GM04504 (cell line): ENCODE data around the gene CACHD1.

Experiments used
- DNase-seq: peaks from one replicate; pipeline ENCODE4 v3.0.0-alpha.2; 2012; ENCODE audit warnings: low read depth

Gene CACHD1

DNA sequence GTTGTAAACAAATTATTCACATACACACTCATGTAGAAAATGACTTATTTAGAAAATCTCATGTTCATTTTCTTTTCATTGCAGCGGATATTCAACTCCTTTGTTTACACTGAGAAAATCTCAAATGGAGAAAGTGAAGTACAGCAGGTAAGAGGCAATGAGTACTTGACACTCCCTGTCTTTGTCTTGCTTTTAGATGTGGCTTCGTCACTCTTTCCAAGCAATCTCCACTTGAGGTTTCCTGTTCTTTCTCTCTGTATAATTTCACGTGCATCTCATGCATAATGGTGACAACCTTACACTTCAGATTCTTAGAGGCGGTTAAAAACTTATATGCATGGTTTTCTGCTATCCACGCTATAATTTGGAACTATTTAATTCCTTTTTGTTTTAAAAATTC, 80.6 kb downstream of the CACHD1 start:
- DNase-seq, result no peak

DNA sequence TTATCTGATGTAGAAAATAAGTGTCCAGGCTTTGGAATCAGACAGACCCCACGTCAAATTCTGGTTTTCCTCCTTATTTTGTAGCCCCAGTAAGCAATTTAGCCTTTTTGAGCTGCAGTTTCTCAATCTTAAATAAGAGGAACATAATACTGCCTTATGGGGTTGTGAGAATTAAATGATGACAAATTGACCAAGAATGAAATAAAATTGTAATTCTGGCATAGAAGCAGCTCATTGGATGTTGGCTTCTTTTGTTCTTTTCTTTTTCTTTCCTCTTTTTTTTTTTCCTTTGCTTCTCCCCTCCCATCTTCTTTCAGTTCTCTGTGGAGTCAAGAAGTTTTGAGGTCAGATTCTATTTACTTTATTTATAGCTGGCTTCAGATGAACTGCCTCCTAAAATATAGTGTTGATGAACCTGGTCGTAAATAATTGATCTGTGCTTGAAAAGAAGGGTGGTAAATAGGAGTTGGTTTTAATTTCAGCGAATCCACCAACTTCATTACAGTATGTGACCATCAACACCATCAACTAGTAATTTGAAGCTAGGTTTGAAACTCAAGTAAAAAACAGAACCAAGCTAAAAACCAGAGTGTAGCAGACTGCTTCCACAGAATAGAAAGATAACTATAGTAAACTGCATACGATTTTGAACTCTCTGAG, 81.1 kb downstream of the CACHD1 start:
- DNase-seq, result no peak

DNA sequence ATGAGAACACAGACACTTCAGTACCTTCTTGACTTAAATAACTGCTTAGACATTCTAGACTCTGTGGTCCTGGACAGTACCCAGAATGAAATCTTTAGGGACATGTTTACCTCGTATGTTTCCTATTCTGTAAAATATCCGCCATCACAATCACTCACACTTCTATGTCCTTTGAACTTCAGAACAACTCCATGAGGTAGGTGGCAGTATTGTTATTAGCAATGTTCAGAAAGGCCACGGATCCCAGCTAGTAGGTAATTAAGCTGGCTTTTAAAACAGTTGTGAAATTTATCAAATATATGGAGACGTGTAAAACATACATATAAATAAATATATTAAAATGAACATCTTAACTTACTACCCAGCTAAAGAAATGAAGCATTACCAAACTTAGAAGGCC, 83.4 kb downstream of the CACHD1 start:
- DNase-seq, result no peak

DNA sequence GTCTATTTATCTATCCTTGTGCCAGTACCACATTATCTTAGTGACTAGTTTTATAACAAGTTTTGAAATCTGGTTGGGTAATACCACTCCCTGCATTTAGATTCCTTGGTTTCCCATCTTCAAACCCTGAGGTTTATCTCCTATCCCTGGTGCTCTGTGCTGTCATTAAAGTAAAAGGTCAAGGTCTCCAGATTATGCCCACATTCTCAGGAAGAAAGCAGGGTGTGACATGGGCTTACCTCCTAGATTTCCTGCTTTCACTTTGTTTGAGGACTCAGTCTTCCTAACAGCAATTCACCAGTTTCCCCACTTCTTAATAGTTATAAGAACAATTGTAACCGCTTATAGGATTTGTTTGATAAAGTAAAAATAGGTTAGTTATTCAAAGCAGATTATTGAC, 86.0 kb downstream of the CACHD1 start:
- DNase-seq, result no peak

DNA sequence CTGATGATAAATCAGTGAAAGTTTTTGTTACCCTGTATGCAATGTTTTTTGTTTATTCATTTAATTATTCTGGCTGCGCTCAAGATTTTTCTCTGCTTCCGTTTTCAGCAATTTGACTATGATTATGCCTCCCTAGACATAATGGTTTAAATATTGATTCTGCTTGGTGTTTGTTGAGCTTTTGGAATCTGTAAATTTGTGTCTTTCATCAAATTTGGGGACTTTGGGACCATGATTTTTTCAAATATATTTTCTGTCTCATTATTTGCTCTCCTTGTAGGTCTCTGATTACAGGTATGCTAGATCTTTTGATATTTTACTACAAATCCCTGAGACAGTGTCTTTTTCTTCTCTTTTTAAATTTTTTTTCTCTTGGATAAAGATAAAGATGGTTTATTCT, 92.1 kb downstream of the CACHD1 start:
- no peak for DNase-seq

DNA sequence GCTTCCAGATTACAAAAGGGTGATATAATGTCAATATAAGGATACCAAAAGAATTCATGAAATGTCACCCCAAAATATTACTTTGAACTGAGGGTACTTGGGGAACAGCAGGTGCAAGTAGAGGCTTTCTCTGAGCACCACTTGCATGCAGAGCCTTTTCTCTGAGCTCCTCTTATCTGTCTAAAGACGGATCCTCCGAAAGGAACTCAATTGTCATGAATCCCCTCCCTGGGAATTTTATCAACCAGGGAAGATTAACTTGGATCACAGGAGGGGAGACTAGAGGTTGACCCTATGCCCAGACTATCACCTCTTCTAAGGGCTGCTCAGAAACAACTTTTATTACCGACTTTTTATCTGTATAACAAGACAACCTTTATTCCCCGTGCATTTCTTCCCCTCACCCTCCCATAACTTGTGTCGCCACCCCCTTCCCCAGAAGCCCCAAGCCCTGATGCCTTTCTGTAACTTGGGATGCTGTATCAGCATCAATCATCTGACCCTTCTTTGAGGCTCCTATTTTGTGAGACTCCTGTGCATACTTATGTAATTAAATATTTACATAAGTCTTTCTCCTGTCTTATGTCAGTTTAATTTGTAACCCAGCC, 94.1 kb downstream of the CACHD1 start:
- no peak for DNase-seq

DNA sequence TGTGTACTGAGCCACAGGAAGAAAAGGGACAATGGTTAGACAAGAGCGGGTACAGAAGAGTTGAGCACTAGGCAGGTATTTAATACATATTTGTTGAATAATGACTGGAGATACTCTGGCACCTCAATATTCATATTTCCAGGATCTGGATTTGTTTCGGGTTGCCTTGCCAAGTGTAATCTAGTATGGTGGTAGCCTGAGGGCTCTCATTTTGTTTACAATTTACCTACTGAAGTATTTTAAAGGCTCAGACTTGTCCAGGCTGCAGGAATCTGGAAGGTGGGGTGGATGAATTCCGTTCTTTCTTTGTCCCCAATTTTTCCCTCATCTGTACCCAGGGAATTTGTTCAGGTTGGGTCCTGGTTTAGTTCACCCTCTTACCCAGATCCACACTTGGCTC, 95.0 kb downstream of the CACHD1 start:
- no peak for DNase-seq

DNA sequence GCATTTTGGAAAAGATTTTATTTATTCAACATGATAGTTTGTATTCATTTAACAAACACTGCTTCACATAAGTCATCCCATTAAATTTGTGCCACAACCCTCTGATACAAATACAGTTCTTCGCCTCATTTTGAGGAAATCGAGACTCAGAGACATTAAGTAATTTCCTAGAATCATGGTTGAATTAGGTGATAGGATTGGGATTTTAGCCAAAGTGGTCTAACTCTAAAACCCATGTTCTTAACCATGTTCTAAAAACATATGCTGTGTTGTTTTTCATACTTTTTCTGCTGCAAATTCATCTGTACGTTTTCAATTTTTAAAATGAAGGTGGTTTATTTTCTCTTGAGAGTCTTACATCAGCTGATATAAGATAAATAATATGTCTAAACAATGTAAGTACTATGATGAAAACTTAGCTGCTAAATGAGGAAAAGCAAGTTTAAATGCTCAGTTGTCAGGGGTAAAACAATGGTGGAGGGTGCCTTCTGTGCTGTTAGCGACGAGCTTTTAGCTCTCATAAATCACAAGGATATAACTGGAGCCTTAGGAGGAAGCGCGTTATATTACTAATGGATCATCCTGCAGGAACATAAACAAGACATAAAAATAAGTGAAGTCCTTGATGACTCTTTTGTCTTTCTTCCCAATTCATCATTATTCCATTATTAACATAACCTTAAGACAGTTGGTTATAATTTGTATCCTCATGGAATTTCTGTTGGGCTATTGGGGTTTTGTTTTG, 97.7 kb downstream of the CACHD1 start:
- no peak for DNase-seq

DNA sequence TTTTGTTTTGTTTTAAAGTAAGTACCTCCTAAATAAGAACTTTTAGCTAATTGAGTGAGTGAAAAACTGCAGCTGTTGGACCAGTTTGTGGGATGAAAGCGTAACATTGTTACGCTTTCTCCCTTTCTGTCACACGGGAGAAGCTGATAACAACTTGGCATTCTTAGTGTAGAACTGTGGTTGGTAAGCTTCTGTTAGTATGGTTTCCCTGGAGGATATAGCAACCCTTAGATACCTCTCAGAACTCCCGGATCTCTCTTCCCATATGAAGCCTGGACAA, 98.2 kb downstream of the CACHD1 start:
- DNase-seq, result no peak

DNA sequence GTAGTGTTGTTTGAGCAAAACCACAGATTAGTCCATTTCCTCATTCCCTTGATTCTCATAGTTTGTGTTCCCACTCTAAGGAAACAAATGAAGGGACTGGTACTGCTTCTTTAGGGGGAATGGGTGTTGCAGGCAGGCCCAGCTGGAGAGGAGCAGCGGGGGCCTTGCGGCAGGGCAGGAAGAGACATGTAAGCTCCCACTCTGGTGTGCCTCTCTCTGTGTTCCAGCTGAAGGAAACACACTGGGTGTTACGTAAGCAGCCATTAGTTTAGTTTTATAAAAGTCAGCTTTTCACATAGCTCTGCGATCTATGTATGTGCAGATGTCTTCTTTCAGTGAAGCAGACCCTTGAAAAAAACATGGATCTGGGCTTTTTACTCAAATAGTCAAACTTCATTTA, 99.5 kb downstream of the CACHD1 start:
- no peak for DNase-seq

DNA sequence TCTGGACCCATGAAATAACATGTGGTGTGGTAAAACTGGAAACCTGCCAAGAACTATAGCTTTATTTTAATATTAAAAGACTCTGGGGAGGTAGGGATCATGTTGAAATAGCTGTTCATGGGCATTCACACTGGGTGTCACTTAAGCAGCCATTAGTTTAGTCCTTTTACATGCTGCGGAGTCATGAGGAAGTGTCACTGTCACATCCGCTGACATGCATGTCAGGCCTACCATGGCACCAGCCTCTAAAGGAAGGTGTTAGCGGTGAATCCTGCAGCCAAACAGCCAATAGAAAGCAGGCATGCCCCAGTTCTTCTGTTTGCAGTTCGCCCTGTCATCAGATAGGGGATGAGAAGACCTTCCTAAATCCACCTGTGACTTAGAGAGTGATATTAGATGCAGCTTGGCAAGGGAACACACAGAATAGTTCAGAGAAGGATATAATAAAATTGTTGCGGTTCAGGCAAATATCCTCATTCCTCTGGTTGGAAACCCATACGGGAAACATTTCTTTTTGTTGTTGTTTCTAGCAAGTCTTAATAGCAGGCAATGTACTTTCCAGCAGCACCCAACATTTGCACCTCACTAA, 100.4 kb downstream of the CACHD1 start:
- no peak for DNase-seq

DNA sequence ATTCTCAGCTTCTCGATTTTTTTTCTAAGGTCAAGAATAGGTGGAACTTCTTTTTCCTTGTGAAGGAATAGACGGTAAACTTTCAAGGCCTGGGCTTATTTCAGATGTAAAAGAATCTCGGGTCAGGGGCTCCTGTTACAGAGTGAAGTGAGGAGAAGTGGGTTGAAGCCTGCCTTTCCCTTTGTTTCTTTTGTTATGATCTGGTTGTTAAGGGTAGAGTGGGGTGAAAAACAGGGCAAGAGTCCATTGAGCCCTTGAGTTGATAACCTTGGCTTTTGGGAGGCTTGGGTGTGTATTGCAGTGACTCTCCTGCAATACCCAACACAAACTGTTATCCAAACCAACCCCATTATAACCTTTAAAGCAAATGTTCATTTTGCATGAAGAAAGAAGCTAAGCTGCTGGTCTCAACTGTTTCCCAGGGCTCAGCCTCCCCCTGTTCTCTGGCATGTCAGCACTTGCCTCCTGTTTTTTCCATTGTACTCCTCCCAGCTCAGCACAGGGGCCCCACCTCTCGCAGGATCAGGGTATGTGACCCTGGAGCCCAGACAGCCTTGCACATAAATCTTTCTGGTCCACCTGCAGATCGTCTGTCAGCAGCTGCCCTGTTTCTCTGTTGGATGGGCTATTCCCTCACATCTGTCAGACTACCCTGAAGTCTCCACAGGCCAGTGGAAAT, 102.4 kb downstream of the CACHD1 start:
- DNase-seq, result no peak

DNA sequence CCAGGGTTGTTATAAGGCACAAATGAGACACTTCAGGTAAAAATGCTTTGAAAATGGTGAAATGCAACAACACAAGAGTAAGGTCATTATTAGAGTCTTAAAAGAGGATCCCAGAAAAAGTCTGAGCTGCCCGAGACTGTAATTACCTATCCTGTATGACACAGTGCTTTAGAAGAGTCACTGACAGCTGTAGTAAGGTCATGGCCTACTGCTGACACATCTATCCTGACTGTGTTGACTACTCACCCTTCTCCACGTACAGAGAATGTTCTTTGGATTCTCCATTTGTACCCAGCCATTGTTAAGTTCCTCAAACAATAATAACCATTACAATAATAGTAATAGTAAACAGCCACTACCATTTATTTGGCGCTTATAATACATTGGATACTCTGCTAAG, 104.4 kb downstream of the CACHD1 start:
- no peak for DNase-seq

DNA sequence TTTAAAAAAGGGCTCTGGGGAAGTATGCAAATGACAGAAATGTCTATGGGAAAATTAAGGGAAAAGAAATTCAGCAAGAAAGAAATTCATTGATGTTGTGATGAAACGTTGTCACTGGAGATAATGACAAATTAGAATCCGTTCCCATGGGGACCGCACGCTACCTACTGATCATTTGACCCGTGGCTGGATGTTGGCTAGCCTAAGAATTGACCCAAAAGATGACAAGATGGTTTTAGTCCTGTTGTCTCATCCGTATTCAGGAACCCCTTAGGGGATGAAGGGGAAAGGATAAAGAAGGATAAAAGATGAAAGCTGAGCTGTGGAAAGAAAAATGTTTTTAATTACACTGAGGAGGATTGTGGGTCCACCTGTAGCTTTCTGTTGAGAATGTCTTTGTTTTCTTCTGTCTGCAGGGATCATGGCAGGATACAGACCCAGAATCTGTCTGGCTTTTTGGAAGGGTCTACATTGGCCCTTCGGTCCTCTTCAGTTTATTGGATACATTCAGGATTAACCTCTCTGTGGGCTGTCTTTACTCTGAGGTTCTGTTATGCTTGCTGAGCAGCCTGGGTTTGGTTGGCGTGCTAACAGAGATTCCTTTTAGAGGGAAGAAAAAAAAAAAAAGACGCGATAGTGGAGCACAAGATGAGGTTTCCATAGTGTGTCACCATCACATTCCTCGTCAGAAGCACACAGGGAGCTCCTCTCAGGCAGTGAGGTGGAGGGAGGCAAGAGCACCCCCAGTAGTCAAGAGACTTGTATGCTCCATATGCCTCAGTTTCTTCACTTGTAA, 106.2 kb downstream of the CACHD1 start:
- no peak for DNase-seq

DNA sequence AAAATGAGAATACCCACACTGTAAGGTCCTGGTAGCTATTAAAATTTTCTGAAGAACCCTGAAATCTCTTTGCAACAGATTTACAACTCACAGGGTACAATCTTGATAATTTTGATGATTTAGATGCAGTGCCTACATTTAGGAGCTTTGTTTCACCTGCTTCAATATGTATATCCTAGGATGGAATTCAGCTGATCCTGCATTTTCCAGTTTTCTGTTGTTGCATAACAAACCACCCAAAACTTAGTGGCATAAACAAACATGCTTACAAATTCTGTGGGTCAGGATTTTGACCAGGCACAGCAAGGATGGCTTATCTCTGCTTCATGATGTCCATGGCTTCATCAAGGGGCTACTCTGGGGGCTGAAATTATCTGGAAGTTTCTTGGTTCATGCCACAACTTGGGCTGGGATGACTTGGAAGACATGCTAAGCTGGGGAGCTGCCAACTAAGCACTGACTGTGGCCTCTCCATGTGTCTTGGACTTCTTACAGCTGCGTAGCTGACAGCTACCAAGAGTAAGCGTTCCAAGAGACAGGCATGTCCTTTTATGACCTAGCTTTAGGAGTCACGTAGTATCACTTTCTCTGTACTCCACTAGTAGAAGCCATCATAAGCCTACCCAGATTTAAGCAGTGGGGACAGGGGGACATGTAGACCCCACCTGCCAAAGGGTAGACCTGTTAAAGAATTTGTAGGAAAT, 108.5 kb downstream of the CACHD1 start:
- DNase-seq, result no peak

DNA sequence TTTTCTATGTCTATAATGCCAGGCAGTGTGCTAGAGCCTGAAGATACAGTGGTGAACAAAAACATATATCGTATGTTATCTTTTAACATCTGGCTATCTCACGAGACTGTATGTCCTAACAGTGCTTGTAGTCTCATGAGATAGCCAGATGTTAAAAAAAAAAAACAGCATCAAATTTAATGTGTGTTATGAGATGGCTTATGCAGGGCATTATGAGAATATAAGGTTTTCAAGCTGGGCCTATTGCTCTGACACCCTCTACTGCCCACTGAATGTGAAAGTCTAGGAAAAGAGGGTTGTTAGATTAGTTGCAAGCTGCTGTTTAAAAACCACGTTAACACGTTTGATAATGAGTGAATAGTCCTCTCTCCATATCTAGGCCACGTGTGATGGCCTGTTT, 109.8 kb downstream of the CACHD1 start:
- DNase-seq, result no peak

DNA sequence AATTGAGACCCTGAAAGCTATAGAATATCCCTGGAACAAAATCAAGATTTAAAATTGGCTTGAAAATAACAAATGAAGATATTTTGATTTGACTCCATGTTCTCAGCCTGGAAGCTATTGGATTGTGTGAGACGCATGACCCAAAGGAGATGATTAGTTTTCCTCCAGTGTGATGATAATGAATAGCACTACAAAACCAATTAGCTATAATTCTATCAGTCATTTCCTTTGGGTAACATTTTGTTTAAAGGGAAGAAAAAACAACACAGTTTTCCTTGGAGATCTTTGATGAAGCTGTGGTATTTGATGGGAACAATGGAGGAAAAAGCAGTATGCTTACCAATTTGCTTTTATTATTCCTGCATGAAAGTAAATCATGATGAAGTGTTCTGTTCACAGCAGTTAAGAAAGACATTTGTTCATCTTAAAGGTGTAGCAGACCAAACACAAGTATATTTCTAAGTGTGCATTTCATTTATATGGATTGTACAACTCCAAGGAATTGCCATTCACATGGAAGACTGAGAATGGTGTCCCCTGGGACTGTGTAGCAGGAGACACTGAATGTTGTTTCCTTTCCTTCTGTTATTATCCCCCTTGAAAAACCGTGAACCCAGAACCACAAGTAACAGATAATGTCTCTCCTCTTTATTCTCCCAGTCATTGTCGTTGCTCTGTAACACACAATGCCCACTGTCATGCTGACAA, 111.4 kb downstream of the CACHD1 start:
- no peak for DNase-seq

DNA sequence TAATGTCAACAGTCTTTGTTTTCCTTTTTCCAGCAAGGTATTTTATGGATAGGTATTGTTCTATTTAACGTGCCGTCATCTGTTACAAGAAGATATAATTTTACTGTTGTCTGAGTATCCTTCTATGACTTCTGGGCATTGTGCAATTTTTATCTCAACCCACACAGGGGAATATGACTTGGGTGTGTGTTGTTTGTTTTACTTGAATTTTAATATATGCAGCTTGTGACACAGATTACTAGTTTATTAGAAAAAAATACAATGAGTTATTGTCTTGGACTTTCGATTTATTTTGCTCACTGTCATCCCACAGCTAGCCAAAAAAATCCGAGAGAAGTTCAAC, 111.9 kb downstream of the CACHD1 start:
- no peak for DNase-seq

DNA sequence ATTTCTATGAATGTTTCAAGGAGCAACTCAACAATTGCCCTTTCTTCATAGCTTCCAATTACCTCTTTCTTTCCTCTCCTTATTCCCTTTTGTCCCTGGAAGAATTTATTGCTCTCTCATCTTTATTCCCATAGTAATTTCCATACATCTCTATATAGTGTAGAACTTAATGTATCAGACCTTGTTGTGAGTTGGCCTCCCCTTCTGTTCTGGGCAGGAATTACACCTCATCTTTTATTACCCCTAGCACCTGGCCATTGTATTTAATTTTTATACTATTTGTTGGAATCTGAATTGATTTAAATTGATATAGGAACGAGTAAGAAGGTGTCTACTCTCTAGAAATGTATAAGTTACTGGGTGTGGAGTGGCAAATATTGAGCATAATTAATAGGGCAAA, 114.5 kb downstream of the CACHD1 start:
- DNase-seq, result no peak

DNA sequence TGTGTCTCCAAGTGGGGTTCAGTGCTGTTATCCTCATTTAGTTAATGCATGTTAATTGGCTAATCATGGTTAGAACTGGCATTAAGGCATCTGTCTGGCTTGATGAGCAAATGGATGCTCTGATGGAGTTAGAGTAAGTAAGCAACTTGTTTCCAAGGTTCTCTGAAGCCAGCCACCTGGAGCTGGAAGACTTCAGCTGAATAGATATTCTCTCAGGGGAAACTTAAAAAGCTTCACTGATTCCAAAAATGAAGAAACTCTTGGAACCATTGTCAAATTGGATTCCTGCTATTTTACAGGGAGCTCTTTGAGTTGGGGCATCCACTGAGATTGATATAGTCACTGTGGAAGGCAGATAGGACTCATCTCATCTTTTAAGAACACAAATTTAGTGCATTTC, 118.9 kb downstream of the CACHD1 start:
- no peak for DNase-seq

DNA sequence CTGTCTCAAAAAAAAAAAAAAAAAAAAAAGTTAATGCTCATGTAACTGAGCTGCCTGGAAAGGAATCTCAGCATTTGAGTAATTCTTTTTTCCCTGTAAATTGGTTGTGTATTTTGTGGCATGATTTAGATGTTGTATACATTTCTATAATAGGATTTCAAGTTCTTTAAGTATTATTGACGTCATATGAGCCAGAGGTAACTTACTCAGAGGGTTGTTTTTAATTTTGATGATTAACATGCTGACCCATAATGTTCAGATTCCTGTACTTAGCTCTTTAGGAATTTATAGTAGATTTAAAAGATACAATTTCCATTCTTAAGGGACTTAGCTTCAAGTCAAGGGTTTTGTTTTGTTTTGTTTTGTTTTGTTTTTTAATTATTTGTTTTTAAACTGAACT, 120.4 kb downstream of the CACHD1 start:
- DNase-seq, result no peak
